Measurements from ENCODE around the gene SCN8A.

Gene SCN8A

GRCh38 chr12:51749986-51750317 is 158.9 kb downstream of the SCN8A start:
- H3K4me1 ChIP-seq (ENCODE audit: control insufficient read depth in 5 of 5, insufficient read depth in 5 of 5, low read length in 5 of 5) = peaks cover 0 to 19% (median 13%) of the 10 kb centered on the region in 5 donors
- H3K27ac ChIP-seq (ENCODE audit: low read depth, low read length) = no peak overlapping the region
- no peaks in the 10 kb centered on the region for H3K27me3 ChIP-seq (ENCODE audit: control insufficient read depth in 5 of 5, insufficient read depth in 4 of 5, low read length in 5 of 5)
- H3K36me3 ChIP-seq (ENCODE audit: control insufficient read depth in 5 of 5, insufficient read depth in 5 of 5, low read length in 5 of 5) = no peaks in the 10 kb centered on the region
- H3K9me3 ChIP-seq (ENCODE audit: control insufficient read depth in 5 of 5, low read length in 5 of 5) = no peaks in the 10 kb centered on the region
- no peak overlapping the region for H3K9ac ChIP-seq (ENCODE audit: low read length in 5 of 5)
- H3K4me3 ChIP-seq (ENCODE audit: low read depth in 1 of 5, low read length in 5 of 5) = no peak overlapping the region

- Histone ChIP-seq H3K4me1 (ENCODE audit: control insufficient read depth in 5 of 5, insufficient read depth in 5 of 5, low read length in 5 of 5) (peaks cover 0 to 19% (median 13%) of the 10 kb centered on the region in 5 donors), H3K27ac (ENCODE audit: low read depth, low read length) (peak overlapping the region; percentile 42), H3K36me3 (ENCODE audit: control insufficient read depth in 5 of 5, insufficient read depth in 5 of 5, low read length in 5 of 5) (no peaks in the 10 kb centered on the region), H3K9me3 (ENCODE audit: control insufficient read depth in 5 of 5, low read length in 5 of 5) (no peaks in the 10 kb centered on the region), H3K4me3 (ENCODE audit: low read depth in 1 of 5, low read length in 5 of 5) (no peak overlapping the region), H3K27me3 (ENCODE audit: control insufficient read depth in 5 of 5, insufficient read depth in 4 of 5, low read length in 5 of 5) (no peaks in the 10 kb centered on the region), H3K9ac (ENCODE audit: low read length in 5 of 5) (peak overlapping the region in 1 of 5 donors; percentile 30)
Observed at GRCh38 chr12:51751661-51752060, 160.6 kb downstream of the SCN8A start.

GRCh38 chr12:51752234-51752889 is 161.3 kb downstream of the SCN8A start:
- Histone ChIP-seq H3K4me1 (ENCODE audit: control insufficient read depth in 5 of 5, insufficient read depth in 5 of 5, low read length in 5 of 5) (peaks cover 0 to 19% (median 13%) of the 10 kb centered on the region in 5 donors), H3K27ac (ENCODE audit: low read depth, low read length) (peak overlapping the region; percentile 42), H3K36me3 (ENCODE audit: control insufficient read depth in 5 of 5, insufficient read depth in 5 of 5, low read length in 5 of 5) (no peaks in the 10 kb centered on the region), H3K27me3 (ENCODE audit: control insufficient read depth in 5 of 5, insufficient read depth in 4 of 5, low read length in 5 of 5) (no peaks in the 10 kb centered on the region), H3K4me3 (ENCODE audit: low read depth in 1 of 5, low read length in 5 of 5) (no peak overlapping the region), H3K9me3 (ENCODE audit: control insufficient read depth in 5 of 5, low read length in 5 of 5) (no peaks in the 10 kb centered on the region), H3K9ac (ENCODE audit: low read length in 5 of 5) (peak overlapping the region in 1 of 5 donors; percentile 30)

GRCh38 chr12:51753980-51754675 is 163.1 kb downstream of the SCN8A start:
- no peak overlapping the region for H3K27ac ChIP-seq (ENCODE audit: low read depth, low read length)
- no peaks in the 10 kb centered on the region for H3K36me3 ChIP-seq (ENCODE audit: control insufficient read depth in 5 of 5, insufficient read depth in 5 of 5, low read length in 5 of 5)
- no peaks in the 10 kb centered on the region for H3K27me3 ChIP-seq (ENCODE audit: control insufficient read depth in 5 of 5, insufficient read depth in 4 of 5, low read length in 5 of 5)
- peaks cover 0 to 19% (median 13%) of the 10 kb centered on the region in 5 donors for H3K4me1 ChIP-seq (ENCODE audit: control insufficient read depth in 5 of 5, insufficient read depth in 5 of 5, low read length in 5 of 5)
- H3K4me3 ChIP-seq (ENCODE audit: low read depth in 1 of 5, low read length in 5 of 5) = no peak overlapping the region
- no peaks in the 10 kb centered on the region for H3K9me3 ChIP-seq (ENCODE audit: control insufficient read depth in 5 of 5, low read length in 5 of 5)
- no peak overlapping the region for H3K9ac ChIP-seq (ENCODE audit: low read length in 5 of 5)

GRCh38 chr12:51755251-51755650 is 164.2 kb downstream of the SCN8A start:
- peaks cover 0 to 19% (median 13%) of the 10 kb centered on the region in 5 donors for H3K4me1 ChIP-seq (ENCODE audit: control insufficient read depth in 5 of 5, insufficient read depth in 5 of 5, low read length in 5 of 5)
- no peaks in the 10 kb centered on the region for H3K9me3 ChIP-seq (ENCODE audit: control insufficient read depth in 5 of 5, low read length in 5 of 5)
- no peaks in the 10 kb centered on the region for H3K36me3 ChIP-seq (ENCODE audit: control insufficient read depth in 5 of 5, insufficient read depth in 5 of 5, low read length in 5 of 5)
- no peak overlapping the region for H3K9ac ChIP-seq (ENCODE audit: low read length in 5 of 5)
- no peaks in the 10 kb centered on the region for H3K27me3 ChIP-seq (ENCODE audit: control insufficient read depth in 5 of 5, insufficient read depth in 4 of 5, low read length in 5 of 5)
- H3K4me3 ChIP-seq (ENCODE audit: low read depth in 1 of 5, low read length in 5 of 5) = no peak overlapping the region
- H3K27ac ChIP-seq (ENCODE audit: low read depth, low read length) = no peak overlapping the region

- Histone ChIP-seq H3K9ac (ENCODE audit: low read length in 5 of 5) (no peak overlapping the region), H3K9me3 (ENCODE audit: control insufficient read depth in 5 of 5, low read length in 5 of 5) (no peaks in the 10 kb centered on the region), H3K4me3 (ENCODE audit: low read depth in 1 of 5, low read length in 5 of 5) (no peak overlapping the region), H3K4me1 (ENCODE audit: control insufficient read depth in 5 of 5, insufficient read depth in 5 of 5, low read length in 5 of 5) (no peaks in the 10 kb centered on the region), H3K36me3 (ENCODE audit: control insufficient read depth in 5 of 5, insufficient read depth in 5 of 5, low read length in 5 of 5) (no peaks in the 10 kb centered on the region), H3K27me3 (ENCODE audit: control insufficient read depth in 5 of 5, insufficient read depth in 4 of 5, low read length in 5 of 5) (no peaks in the 10 kb centered on the region), H3K27ac (ENCODE audit: low read depth, low read length) (no peak overlapping the region)
Observed at GRCh38 chr12:51759175-51759574, 168.1 kb downstream of the SCN8A start.

GRCh38 chr12:51759695-51760094 is 168.7 kb downstream of the SCN8A start:
- no peaks in the 10 kb centered on the region for H3K27me3 ChIP-seq (ENCODE audit: control insufficient read depth in 5 of 5, insufficient read depth in 4 of 5, low read length in 5 of 5)

GRCh38 chr12:51760231-51760630 is 169.2 kb downstream of the SCN8A start:
- Histone ChIP-seq H3K27ac (ENCODE audit: low read depth, low read length) (no peak overlapping the region), H3K36me3 (ENCODE audit: control insufficient read depth in 5 of 5, insufficient read depth in 5 of 5, low read length in 5 of 5) (no peaks in the 10 kb centered on the region), H3K9me3 (ENCODE audit: control insufficient read depth in 5 of 5, low read length in 5 of 5) (no peaks in the 10 kb centered on the region), H3K9ac (ENCODE audit: low read length in 5 of 5) (no peak overlapping the region), H3K4me3 (ENCODE audit: low read depth in 1 of 5, low read length in 5 of 5) (no peak overlapping the region), H3K27me3 (ENCODE audit: control insufficient read depth in 5 of 5, insufficient read depth in 4 of 5, low read length in 5 of 5) (no peaks in the 10 kb centered on the region), H3K4me1 (ENCODE audit: control insufficient read depth in 5 of 5, insufficient read depth in 5 of 5, low read length in 5 of 5) (no peaks in the 10 kb centered on the region)

More at GRCh38 chr12:51759695-51760094, 168.7 kb downstream of the SCN8A start:
- Histone ChIP-seq H3K9me3 (ENCODE audit: control insufficient read depth in 5 of 5, low read length in 5 of 5) (no peaks in the 10 kb centered on the region), H3K9ac (ENCODE audit: low read length in 5 of 5) (no peak overlapping the region), H3K27ac (ENCODE audit: low read depth, low read length) (no peak overlapping the region), H3K4me1 (ENCODE audit: control insufficient read depth in 5 of 5, insufficient read depth in 5 of 5, low read length in 5 of 5) (no peaks in the 10 kb centered on the region), H3K4me3 (ENCODE audit: low read depth in 1 of 5, low read length in 5 of 5) (no peak overlapping the region), H3K36me3 (ENCODE audit: control insufficient read depth in 5 of 5, insufficient read depth in 5 of 5, low read length in 5 of 5) (no peaks in the 10 kb centered on the region)

- no peaks in the 10 kb centered on the region for H3K4me1 ChIP-seq (ENCODE audit: control insufficient read depth in 5 of 5, insufficient read depth in 5 of 5, low read length in 5 of 5)
- H3K27ac ChIP-seq (ENCODE audit: low read depth, low read length) = no peak overlapping the region
Observed at GRCh38 chr12:51763743-51764142, 172.7 kb downstream of the SCN8A start.

GRCh38 chr12:51766067-51766676 is 175.1 kb downstream of the SCN8A start:
- no peaks in the 10 kb centered on the region for H3K27me3 ChIP-seq (ENCODE audit: control insufficient read depth in 5 of 5, insufficient read depth in 4 of 5, low read length in 5 of 5)
- H3K27ac ChIP-seq (ENCODE audit: low read depth, low read length) = no peak overlapping the region
- peaks cover 0 to 8% (median 0%) of the 10 kb centered on the region in 5 donors for H3K4me1 ChIP-seq (ENCODE audit: control insufficient read depth in 5 of 5, insufficient read depth in 5 of 5, low read length in 5 of 5)
- no peaks in the 10 kb centered on the region for H3K36me3 ChIP-seq (ENCODE audit: control insufficient read depth in 5 of 5, insufficient read depth in 5 of 5, low read length in 5 of 5)
- no peak overlapping the region for H3K9ac ChIP-seq (ENCODE audit: low read length in 5 of 5)
- H3K4me3 ChIP-seq (ENCODE audit: low read depth in 1 of 5, low read length in 5 of 5) = no peak overlapping the region
- no peaks in the 10 kb centered on the region for H3K9me3 ChIP-seq (ENCODE audit: control insufficient read depth in 5 of 5, low read length in 5 of 5)

More at GRCh38 chr12:51763743-51764142, 172.7 kb downstream of the SCN8A start:
- no peak overlapping the region for H3K4me3 ChIP-seq (ENCODE audit: low read depth in 1 of 5, low read length in 5 of 5)
- H3K27me3 ChIP-seq (ENCODE audit: control insufficient read depth in 5 of 5, insufficient read depth in 4 of 5, low read length in 5 of 5) = no peaks in the 10 kb centered on the region
- H3K9ac ChIP-seq (ENCODE audit: low read length in 5 of 5) = peak overlapping the region in 1 of 5 donors; percentile 35
- no peaks in the 10 kb centered on the region for H3K36me3 ChIP-seq (ENCODE audit: control insufficient read depth in 5 of 5, insufficient read depth in 5 of 5, low read length in 5 of 5)
- H3K9me3 ChIP-seq (ENCODE audit: control insufficient read depth in 5 of 5, low read length in 5 of 5) = no peaks in the 10 kb centered on the region
